ENCODE results near the gene HPSE2.

DNA sequence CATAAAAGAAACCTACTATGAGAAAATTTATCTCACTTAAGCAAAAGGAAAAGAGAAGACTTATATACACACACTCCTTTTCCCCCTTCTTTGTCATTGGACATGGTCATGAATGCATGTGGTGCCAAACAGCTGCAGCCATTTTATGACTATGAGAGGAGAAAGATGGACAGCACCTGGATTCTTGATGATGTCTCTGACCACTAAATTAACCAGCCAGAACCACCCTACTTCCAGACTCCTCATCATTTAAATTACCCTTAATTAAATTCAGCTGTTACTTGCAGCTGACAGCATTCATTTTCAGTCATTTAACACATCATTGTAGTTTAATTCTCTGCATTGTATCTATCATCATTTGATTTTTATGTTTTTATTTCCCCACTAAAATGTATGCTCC lies 409.9 kb downstream of the HPSE2 start:
- TF ChIP-seq CTCF (IDR thresholded peaks at IDR 0.05 in 2 of 3, conservative IDR thresholded peaks at IDR 0.05 in 1 of 3; ENCODE audit: borderline replicate concordance in 1 of 3, insufficient read depth in 1 of 3, low read depth in 2 of 3, low read length in 2 of 3) (no peak), SIN3A (IDR thresholded peaks at IDR 0.05; ENCODE audit: low read depth) (no peak), CEBPB (IDR thresholded peaks at IDR 0.05; ENCODE audit: low read depth) (no peak), CBX3 (IDR thresholded peaks at IDR 0.05; ENCODE audit: low read depth) (no peak), POLR2A (IDR thresholded peaks at IDR 0.05; ENCODE audit: borderline replicate concordance, extremely low read depth, insufficient read depth, insufficient read length) (no peak), SRF (IDR thresholded peaks at IDR 0.05; ENCODE audit: low read depth) (no peak), YY1 (IDR thresholded peaks at IDR 0.05; ENCODE audit: extremely low read depth, insufficient replicate concordance, low read depth, low read length) (no peak), FOSL1 (IDR thresholded peaks at IDR 0.05; ENCODE audit: low read depth) (no peak)

Measured in HCT116 (cell line).